GM21737 (cell line): ENCODE measurements around the gene VRK3.

Source experiments
- ATAC-seq: cut with Tn5 transposase; IDR thresholded peaks from one replicate; pipeline ENCODE4 v1.9.1; 2021; ENCODE audit warnings: mild to moderate bottlenecking, moderate library complexity; ENCODE audit not compliant: unreplicated experiment

Gene VRK3

DNA sequence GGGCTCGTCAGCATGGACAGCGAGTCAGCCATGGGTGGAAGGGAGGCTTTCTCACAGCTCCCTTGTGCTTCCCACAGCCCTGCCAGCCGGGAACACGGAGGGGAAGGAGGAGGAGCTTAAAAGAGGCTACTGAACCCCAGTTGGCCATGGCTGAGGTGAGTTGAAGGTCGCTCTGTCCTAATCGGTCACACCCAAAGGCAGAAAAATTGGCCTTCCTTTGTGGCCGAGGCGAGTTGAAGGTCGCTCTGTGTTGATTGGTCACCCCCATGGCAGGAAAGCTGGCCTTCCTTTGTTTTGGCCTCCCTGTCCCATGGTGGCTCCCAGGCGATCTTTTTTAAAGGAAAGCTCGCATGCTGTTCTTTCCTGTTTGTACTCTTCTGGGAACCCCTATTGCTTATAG is 5.8 kb upstream of the VRK3 start:
- ATAC-seq: no peak

DNA sequence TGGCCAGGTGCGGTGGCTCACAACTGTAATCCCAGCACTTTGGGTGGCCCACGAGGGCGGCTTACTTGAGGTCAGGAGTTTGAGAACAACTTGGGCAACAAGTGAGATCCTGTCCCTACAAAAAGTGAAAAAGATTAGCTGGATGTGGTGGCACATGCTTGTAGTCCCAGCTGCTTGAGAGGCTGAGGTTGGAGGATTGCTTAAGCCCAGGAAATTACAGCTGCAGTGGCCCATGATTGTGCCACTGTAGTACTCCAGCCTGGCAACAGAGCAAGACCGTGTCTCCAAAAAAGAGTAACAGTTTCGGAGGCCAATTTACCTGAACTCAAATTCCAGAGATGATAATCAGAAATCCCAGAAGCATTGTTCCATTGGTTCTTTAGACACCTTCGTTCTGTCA is 5.1 kb upstream of the VRK3 start:
- ATAC-seq: no peak

DNA sequence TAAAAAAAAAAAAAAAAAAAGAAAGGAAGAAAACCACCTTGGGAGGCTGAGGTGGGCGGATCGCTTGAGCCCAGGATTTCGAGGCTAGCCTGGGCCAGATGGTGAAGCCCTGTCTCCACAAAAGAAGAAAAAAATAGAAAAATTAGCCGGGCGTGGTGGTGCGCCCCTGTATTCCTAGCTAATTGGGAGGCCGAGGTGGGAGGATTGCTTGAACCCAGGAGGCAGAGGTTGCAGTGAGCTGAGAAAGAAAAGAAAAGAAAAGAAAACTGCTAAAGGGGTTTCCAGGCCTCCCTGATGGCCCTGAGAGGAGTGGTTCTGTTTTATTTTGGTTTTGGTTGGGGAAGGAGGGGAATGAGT is 1.4 kb upstream of the VRK3 start:
- ATAC-seq: no peak

DNA sequence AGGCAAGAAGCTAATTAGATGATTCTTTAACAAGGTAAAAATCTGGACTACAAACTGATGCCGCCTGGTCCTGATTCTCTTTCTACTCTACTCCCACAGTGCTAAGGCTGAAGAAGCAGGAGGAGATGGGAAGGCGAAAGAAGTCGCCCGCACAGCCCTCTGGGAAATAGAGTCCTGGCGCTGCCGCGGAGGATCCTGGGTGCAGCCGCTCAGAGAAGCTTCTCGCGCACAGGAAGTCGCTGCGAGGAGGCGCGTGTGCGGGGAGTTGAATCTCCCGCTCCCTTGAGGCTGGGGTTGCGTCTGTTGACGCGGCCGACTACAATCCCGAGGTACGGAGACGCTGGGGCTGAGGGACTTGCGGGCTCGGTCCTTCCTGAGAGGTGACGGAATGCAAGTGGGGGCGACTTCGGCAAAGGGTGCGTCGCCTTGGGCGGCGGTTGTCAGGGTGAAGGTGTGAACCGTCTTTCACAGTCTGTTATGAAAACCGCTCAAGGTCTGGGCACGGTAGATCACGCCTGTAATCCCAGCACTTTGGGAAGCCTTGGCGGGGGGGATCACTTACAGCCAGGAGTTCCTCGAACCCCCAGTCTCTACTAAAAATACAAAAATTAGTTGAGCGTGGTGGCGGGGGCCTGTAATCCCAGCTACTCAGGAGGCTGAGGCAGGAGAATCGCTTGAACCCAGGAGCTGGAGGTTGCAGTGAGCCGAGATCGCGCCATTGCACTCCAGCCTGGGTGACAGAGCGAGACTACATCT is 800 bp upstream of the VRK3 start, which contains the start of gene ZNF473:
Gene ZNF473 (plus strand): TSS at position 212 of the 756 bp plus-strand sequence. CDS start 5,078 bp downstream, outside the sequence.
- ATAC-seq: peak; percentile 51

DNA sequence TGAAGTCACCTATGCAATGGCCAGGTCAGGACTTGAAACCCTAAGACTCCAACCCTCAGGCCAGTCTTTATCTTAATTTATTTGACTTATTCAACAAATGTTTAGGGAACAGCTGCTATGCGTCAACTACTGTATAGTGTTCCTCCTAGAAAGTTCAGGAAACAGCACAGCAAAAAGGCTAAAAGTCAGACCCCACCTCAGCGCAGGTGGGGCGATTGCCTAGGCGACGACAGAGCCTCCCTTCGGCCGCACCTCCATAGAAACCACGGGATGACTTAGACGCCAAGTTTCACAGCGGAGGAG is 502 bp downstream of the VRK3 start:
- no peak for ATAC-seq

DNA sequence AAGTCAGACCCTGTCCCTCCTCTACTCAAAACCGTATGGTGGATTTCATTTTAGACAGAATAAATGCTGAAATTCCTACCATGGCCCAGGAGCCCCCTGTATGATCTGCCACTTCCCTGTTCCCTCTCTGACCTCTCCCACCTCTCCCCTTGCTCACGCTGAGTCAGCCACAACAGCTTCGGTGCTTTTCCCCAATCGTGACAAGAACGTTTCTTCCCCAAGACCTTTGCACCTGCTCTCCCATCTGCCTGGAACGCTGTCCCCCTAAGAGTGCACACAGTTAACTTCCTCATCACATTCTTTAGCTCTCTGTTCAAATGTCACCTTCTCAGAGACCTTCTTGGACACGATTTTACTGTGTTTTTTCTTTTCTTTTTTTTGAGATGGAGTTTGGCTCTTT is 2.3 kb downstream of the VRK3 start:
- ATAC-seq: no peak

DNA sequence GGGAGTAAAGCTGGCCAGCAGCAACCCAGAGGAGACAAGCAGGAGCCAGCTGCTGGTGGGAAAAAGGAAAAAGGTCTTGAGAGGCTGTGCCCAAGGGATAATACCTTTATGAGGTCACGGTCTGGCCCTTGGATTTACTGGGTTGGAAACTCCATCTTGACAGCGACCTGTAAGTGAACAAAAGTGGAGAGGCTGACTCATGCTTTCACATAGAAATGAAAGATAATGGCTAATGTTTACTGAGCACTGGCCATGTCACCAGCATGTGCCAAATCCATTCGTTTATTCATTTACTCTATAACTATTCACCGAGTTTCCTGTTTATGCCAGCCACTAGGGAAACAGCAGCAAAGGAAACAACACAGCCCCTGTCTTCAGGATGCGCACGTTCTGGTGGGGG is 4.7 kb downstream of the VRK3 start:
- no peak for ATAC-seq

DNA sequence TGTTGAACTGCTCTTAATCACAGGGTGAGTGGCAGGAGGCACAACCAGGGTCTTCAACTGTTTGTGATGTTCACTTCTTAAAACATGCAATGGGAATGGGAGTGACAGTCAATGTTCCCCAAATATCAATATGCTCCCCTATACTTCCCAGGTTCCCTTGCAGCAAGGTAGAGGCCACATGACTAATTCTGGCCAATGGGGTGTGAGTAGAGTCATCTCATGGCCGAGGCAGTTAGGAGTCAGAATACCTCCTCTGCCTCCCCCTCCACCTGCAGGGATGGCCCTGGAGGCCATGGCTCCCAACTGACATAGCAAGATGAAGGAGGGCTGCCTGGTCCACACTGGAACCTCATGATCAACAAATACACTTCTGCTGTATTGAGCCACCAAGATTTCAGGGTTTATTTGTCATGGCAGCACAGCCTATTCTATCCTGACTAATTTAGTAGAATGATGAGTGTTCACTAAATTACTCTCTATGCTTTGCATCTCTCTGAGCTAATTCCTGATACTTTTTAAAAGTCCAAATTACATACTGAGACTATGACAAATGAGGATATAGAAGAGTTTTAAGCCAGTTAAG is 8.9 kb downstream of the VRK3 start:
- no peak for ATAC-seq

DNA sequence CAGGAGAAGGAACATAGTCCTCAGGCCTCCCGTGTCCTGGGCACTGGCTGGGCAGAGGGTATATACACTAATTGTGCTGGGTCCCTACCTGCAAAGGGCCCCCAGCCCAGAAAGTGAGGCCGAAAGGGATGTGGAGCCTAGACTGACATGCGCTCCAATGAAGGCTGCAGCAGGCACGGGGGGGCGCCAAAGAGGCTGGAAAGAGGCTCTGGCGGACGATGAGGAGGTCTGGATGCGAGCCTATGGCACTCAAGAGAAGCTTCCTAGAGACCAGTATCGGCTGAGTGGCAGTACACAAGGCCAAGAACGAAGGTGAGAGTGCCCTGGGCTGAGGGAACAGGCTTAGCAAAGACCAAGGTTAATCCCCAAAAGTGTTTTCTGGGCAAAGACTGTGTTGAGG is 16.6 kb downstream of the VRK3 start:
- no peak for ATAC-seq

DNA sequence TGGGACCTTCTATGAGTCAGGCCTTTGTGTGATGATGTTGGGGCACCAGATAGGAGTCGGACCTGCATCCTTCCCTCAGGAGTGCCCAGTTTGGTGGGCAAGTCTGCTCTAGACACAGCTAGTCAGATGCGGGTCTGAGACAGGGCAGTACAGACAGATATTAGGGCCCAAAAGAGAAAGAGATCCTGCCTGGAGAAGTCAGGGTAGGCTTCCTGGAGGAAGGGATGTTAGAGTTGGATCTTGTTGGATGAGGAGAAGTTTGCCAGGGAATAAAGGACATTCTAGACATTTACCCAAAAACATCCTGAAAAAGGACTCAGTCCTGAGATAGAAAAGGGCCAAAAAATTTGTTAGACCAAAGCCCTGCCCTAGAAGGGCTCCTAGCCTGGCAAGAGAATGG is 17.2 kb downstream of the VRK3 start:
- ATAC-seq: no peak

DNA sequence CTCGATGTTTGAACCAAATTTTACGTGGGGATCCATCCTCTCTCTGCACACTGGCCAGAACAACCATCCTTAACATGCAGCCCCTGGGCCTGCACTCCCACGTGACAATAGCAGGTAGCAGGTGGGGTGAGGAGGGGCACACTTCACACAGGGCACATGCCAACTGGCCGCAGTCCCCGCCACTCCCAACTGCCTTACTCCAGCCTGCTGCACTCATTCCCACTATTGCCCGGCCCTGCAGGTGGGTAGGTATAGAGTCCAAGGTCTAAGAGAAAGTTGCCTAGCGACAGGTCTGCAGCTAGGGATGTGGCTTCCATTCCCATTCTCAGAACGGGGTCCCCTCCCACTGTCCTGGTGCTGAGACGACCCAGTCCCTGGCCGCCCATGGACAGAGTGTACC is 18.0 kb downstream of the VRK3 start:
- ATAC-seq: no peak

DNA sequence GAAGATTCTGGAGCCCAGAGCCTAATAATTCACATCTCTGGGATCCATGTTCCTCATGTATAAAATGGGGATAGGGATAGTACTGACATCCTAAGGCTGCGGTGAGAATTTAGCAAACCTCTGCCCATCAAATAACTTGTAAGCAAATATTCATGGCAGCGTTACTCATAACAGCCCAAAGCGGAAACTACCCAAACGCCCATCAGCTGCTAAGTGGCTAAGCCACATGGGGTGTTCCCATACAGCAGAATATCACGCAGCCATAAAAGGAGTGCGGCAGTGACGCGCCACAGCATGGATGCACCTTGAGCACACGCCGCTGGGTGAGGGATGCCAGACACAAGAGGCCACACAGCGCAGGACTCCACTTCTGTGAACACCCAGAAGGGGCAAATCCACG is 19.7 kb downstream of the VRK3 start:
- ATAC-seq: no peak

DNA sequence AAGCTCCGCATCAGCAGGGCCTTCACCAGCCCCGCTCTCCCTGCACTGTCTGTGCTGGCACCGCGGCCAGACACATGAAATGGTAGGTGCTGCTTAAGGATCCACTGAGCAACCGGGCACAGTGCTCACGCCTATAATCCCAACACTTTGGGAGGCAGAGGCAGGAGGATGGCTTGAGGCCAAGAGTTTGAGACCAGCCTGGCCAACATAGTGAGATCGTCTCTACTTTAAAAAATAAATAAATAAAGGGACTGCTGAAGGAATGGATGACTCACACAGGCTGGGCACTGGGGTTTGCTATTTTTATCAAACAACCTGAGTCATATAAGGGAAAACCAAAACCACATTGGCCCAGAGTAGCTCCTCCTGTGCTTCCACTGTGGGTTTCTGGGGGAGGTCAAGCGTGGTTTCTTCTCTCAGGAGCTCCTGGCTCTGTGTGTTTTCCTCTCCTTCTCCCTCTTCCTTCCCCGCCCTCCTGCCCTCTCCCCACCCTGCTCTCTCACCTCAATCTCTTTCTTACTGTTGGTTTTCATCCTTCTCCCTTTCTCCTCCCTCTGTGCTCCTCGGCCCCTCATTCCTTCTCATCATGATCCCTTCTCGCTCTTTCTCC is 21.3 kb downstream of the VRK3 start:
- no peak for ATAC-seq

DNA sequence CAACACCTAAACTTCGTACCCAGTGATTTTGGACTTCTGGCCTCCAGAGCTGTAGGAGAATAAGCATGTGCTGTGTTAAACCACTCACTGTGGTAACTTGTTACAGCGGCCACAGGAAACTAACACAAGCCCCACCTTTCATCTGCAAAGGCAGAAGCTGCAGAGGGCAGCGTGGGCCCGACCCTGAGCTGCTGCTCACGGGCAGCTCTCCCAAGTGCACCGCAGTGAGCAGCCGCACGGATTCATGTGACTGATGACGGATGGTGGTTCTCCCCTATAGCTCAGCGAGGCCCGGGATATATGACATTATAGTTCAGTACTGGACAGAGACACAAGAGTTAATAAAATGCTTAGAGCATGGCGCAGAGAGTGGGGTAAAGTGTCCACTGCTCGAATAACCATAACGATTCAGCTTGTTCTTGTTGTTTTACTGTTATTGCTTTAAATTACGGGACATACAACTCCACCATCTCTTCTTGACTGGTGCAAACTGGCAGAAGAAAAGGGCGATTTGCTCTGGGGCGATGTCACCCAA is 21.9 kb downstream of the VRK3 start:
- ATAC-seq: no peak

DNA sequence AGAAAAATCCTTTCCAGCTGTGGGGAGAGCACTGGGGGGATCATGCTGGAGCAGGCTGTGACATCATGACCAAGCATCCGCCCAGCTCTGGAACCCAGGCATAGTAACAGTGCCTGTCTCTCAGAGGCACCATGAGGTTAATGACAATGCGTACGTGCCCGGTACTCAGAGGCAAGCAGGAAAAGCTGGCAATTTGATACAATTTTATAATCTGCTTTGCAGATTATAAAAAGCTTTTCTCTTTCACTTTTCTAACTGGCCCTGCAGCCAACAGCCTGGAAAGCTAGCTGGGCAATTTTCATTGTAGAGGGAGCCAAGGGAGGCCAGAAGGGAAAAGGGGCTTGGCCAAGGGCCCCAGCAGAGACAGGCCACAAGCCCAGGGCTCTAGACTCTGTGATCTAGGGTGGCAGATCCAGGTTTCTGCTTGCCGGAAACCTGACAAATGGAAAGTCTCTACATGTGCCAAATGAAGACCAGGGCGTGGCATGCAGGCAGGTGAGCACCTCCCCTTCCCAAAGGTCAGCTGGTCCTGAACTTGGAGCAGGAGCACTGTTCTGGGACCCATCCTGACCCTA is 22.7 kb downstream of the VRK3 start:
- no peak for ATAC-seq

DNA sequence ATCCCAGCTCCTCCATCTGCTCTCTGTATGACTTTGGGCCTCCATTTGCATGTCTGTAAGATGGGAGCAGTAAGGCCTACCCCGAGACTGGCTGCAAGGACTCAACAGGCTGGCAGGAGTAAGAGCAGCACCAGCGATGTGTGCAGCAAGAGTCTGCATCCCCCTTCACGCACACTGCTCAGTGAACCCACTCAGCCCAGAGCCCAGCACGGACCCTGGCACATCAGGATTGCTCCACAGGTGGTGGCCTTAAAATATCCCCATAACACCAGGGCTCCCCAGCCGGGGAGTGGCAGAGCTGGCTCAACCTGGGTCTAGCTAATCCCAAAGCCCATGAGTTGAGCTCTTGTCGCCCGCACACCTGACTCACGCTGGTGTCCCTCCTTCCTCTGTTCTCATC is 23.4 kb downstream of the VRK3 start:
- ATAC-seq: no peak

DNA sequence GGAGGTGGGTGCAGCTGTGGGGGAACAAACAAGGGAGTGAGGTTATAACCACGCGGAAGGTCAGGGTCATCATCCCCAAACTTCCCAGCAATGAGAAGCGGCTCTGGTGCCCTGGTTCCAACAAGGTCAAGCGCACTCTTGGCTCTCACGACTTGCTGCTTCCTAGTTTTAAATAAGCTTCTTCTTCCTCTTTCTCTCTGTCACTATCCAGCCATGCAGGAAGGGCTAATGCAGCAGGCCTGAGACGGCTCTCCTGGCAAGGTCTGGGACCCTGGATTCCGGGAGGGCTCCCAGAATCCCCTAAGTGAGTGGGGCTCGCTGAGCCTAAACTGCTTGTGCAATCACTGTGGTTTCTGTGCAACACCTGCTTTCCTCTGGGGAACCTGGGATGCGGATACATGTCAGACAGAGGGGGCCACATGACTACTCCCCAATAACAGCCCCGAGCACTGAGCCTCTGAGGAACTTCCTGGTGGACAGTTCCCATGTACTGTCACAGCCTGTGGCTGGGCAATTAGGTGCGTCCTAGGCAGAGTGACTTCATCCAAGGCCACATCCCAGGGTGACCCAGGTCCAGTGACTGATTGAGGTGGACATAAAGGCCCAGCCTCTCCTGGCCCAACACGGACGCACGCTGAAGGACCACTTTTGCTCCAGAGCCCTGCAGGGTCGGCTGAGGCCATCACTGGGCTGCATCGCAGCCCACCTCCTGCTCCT is 24.2 kb downstream of the VRK3 start:
- no peak for ATAC-seq

DNA sequence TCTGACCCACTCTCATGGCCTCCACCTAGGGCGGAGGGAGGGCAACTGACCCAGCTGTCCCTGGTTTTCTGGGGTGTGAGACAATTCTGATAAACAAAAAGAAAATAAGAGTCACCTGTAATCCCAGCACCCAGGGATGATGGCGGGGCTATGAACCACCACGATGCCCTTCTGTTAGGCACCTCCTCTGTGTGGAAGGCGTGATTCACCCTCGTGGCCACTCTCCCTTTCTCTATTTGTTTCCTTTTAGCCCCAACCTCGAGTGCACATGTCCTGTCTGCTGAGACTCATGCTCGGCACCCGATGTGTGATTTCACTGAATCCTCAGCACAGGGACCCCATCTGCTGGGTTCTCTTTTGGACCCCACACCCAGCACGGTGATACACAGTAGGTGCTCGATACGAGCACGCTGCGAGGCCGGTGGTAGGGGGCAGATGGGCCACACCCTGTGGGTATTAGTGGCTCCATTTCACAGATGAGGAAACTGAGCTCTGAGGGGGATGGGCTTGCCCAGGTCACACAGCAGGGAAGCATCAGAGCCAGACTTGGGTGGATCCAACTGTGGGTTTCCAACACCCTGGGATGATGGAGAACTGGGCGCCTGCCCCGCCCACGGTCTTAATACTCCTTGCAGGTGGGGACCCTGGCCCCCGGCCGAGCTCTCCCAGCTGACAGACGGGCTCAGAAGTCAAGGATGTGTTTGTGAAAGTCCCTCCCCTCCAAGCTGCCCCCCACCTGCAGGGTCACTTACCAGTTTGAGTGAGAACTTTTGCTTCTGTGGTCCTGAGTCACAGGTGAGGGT is 24.9 kb downstream of the VRK3 start:
- no peak for ATAC-seq

DNA sequence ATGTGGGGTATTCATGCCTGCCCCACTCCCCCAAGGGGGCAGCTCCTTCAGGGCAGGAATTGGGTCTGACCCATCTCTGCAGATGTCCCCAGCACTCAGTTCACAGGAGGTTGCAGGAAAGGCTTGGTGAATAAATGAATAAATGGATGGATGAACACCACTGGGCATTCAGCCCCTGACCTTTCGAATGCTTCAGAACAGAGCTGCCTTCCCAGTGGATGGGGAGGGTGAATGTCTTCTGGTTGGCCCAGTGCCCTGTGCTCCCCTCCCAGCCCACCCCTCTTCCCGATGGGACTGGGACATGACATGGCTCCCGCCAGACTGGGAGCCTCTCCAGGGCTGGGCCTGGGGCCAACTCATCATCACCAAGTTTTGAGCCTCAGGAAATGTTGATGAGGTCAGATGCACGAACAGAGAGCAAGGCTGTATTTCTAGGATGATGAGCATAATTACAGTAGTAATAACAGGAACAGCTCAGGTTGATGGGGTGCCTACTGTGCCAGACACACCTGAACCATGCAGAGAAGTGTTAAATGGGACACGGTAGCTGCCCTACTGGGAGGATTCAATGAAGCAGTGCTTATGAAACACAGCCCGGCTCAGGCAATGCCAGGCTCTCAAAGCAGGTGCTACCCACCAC is 25.7 kb downstream of the VRK3 start:
- no peak for ATAC-seq

DNA sequence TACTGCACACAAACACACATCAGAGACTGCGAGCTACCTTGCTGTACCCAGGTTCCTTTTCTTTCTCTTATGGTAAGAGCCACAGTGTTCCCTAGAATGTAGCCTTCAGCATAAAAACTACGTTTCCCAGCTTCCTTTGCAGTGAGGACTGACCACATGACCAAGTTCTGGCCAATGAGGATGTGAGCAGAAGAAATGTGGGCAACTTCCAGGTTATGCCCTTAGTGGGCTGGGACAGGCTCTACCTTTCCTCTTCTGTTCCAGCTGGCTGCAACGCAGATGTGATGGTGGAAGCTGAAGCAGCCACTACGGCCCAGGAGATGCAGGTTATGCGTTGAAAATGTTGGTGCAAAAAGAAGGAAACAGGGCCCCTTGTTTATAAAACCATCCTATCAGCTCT is 27.5 kb downstream of the VRK3 start:
- no peak for ATAC-seq
